Kidney (tissue), 22 donors: ENCODE results near the gene ZDBF2. TPM values are rescaled to one million over a fixed set of nuclear protein-coding genes. Genes with fewer than 3 reads are reported as not detected.
"Not testable (repeated sequence)": the region's sequence is repeated elsewhere in the genome, so short reads cannot be mapped to it uniquely, and the experiment has no call there.

Source experiments
- DNase-seq, 5 donors: peaks; one replicate each; pipeline ENCODE4 v3.0.0-alpha.2; 2013 to 2020
- FAIRE-seq: peaks from 2 replicates; lab custom pipeline; 2012; peaks lifted over from hg19 to GRCh38; lab: Jason Lieb, UNC
- H3K27ac ChIP-seq, 2 donors: one replicate each; pipeline ENCODE4 v1.7.0; 2013; ENCODE audit warnings: low read depth in 2 of 2, low read length in 2 of 2, inconsistent platforms in 1 of 2
- H3K27me3 ChIP-seq: one replicate; pipeline ENCODE4 v1.7.1; 2013; ENCODE audit warnings: low read length, inconsistent platforms; ENCODE audit not compliant: control insufficient read depth, insufficient read depth
- H3K36me3 ChIP-seq, 3 donors: one replicate each; pipeline versions ENCODE4 v1.7.0 to v1.7.1; 2013; ENCODE audit warnings: low read length in 3 of 3, control low read depth in 1 of 3, inconsistent platforms in 1 of 3; ENCODE audit not compliant: insufficient read depth in 3 of 3, control insufficient read depth in 2 of 3
- H3K4me1 ChIP-seq, 3 donors: one replicate each; pipeline versions ENCODE4 v1.7.0 to v1.7.1; 2013; ENCODE audit warnings: low read length in 3 of 3, inconsistent platforms in 1 of 3, low read depth in 1 of 3; ENCODE audit not compliant: control insufficient read depth in 2 of 3, insufficient read depth in 2 of 3
- H3K4me3 ChIP-seq, 3 donors: one replicate each; pipeline versions ENCODE4 v1.7.0 to v1.8.1; 2013; ENCODE audit warnings: low read length in 3 of 3, control low read depth in 1 of 3, inconsistent platforms in 1 of 3
- H3K9ac ChIP-seq, 3 donors: one replicate each; pipeline versions ENCODE4 v1.7.0 to v1.7.1; 2013; ENCODE audit warnings: low read length in 3 of 3, control low read depth in 1 of 3, inconsistent platforms in 1 of 3
- H3K9me3 ChIP-seq, 3 donors: one replicate each; pipeline versions ENCODE4 v1.7.0 to v1.7.1; 2013; ENCODE audit warnings: low read length in 3 of 3, control low read depth in 1 of 3, inconsistent platforms in 1 of 3; ENCODE audit not compliant: control insufficient read depth in 2 of 3, insufficient read depth in 1 of 3
- CTCF ChIP-seq: IDR thresholded peaks from 3 replicates; pipeline ENCODE4 v1.5.1; 2012; ENCODE audit warnings: mild to moderate bottlenecking, moderate library complexity, borderline replicate concordance; ENCODE audit not compliant: insufficient read depth; ENCODE audit errors: extremely low read depth
- intact Hi-C: fragments of 100-400 bp; cut with DNase I; formaldehyde crosslinking; loops from one replicate; pipeline ENCODE4 v1.11.1; 2022
- long read RNA-seq, 10 donors: library from polyadenylated mRNA in 1 of 10; unstranded in 1 of 10; transcript quantifications; one replicate each; pipeline ENCODE4 v2.0.0 and lab custom pipeline, GENCODE V29; 2021 to 2026
- polyA plus RNA-seq: library from polyadenylated mRNA; stranded (reverse); fragments of 350-450 nt; fragmentation: Illumina TruSeq; extraction: RNeasy Lipid Tissue Mini Kit (QIAGEN cat#74804); gene quantifications from one replicate; pipeline ENCODE4 v1.2.3, GENCODE V29; 2014; ENCODE audit warnings: low read depth, low replicate concordance; ENCODE audit not compliant: insufficient read depth
- total RNA-seq: library from RNA; stranded (reverse); fragmentation: NEBNext Ultra II Directional; extraction: Animal tissue kit (Norgen Biotek cat#: 25700); gene quantifications from one replicate; pipeline ENCODE4 v1.2.1, GENCODE V29; 2021
- donor health status: control.
- donor health status: control.
- donor health status: control.
- donor health status: control.
- donor health status: control.
- donor health status: DM: yes; HTN: yes; CAD: no.
- donor health status: Normal renal cell carcinoma (clear cell type).

ZDBF2 gene
- 10.5 TPM for total RNA-seq
- polyA plus RNA-seq, result 0.90 TPM
- long read RNA-seq, donor 1, full-length matches to known transcripts, result 1 of 1 reads
- long read RNA-seq, donor 1, partial matches to known transcripts, result 0 of 1 reads
- long read RNA-seq, donor 1, other reads (novel, unspliced or antisense), result 0 of 1 reads
- long read RNA-seq, donor 2, partial matches to known transcripts, result 10 of 10 reads
- long read RNA-seq, donor 2, other reads (novel, unspliced or antisense), result 0 of 10 reads
- long read RNA-seq, donor 3, result 0 reads
- long read RNA-seq, donor 4, result 0 reads
- long read RNA-seq, donor 5, result 0 reads
- long read RNA-seq, donor 6, result 0 reads
- long read RNA-seq, donor 7, partial matches to known transcripts, result 0 of 2 reads
- long read RNA-seq, donor 7, other reads (novel, unspliced or antisense), result 2 of 2 reads
- long read RNA-seq, donor 8, result 0 reads
- long read RNA-seq, donor 9, result 0 reads
- long read RNA-seq, donor 10, full-length matches to known transcripts, result 1 of 1 reads
- long read RNA-seq, donor 10, partial matches to known transcripts, result 0 of 1 reads
- long read RNA-seq, donor 10, other reads (novel, unspliced or antisense), result 0 of 1 reads

GRCh38 chr2:206274434-206275311 lies at the start of gene ZDBF2:
Gene ZDBF2, plus strand, starts transcription at chr2:206274663. Its CDS starts 7,187 bp downstream, at chr2:206281850.
- intact Hi-C loops, result no loop called here
- FAIRE-seq (no peak), DNase-seq (peak; percentile 82 to 91 (median 88))
- Histone ChIP-seq H3K27me3 (peaks cover 31% of the 10 kb centered on the region), H3K9ac (peak within 1 kb of the TSS; percentile 61 to 83 (median 72)), H3K36me3 (no peaks in the 10 kb centered on the region), H3K4me3 (peak within 1 kb of the TSS; percentile 71 to 81 (median 77)), H3K9me3 (no peaks in the 10 kb centered on the region), H3K4me1 (no peaks in the 10 kb centered on the region), H3K27ac (no peak within 1 kb of the TSS)
- TF ChIP-seq CTCF, result no peak

DNA sequence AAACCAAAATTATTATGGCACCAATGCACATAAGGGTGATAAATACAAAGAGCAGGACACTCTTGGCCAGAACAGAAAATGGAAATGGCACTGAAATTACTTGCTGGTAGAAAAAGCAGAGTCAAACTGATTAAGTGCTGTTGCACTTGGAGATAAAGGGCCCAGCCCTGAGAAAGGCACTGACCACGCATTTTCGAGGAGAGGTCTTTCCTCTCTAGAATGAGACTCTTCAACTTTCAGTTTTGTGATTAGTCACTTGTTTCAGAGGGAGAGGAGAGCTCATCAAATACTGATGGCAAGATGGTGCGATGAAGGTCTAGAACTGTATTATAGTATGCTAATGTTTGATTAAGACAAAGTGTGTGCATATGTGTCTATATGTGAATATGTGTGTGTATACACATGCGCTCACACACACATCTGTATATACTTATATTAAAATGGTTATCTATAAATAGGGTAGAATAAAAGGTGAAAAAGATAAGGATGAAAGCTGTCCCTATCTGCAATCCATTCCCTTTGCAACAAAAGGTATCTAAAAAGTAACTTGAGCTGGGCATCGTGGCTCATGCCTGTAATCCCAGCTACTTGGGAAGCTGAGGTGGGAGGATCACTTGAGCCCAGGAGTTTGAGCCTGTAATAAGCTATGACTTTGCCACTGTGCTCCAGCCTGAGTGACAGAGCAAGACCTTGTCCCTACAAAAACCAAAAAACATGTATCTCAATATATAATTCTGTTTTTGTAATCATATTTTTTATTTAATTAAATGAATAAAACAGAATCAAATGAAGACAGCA lies 48.8 kb upstream of the ZDBF2 start:
- no peak for DNase-seq
- no peak for FAIRE-seq
- no peak for TF ChIP-seq CTCF

DNA sequence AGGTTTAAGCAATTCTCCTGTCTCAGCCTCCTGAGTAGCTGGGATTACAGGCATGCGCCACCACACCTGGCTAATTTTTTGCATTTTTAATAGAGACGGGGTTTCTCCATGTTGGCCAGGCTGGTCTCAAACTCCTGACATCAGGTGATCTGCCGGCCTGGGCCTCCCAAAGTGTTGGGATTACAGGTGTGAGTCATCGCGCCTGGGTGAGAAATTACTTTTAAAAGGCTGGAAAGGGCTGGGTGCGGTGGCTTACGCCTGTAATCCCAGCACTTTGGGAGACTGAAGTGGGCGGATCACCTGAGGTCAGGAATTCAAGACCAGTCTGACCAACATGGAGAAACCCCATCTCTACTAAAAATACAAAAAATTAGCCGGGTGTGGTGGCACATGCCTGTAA lies 45.8 kb upstream of the ZDBF2 start:
- H3K27me3 ChIP-seq, H3K4me3 ChIP-seq, intact Hi-C loops, H3K36me3 ChIP-seq, H3K9me3 ChIP-seq, H3K9ac ChIP-seq, DNase-seq, H3K27ac ChIP-seq, H3K4me1 ChIP-seq, FAIRE-seq: not testable (repeated sequence)

More for the DNA sequence above, 48.8 kb upstream of the ZDBF2 start:
- Histone ChIP-seq H3K36me3 (no peaks in the 10 kb centered on the region), H3K4me3 (no peak overlapping the region), H3K9ac (no peak overlapping the region), H3K27me3 (no peaks in the 10 kb centered on the region), H3K27ac (no peak overlapping the region), H3K4me1 (no peaks in the 10 kb centered on the region), H3K9me3 (peaks cover 0 to 2% (median 0%) of the 10 kb centered on the region in 3 donors)
- intact Hi-C loops, result no loop called here
